Measurements from ENCODE around the gene TARBP2. TPM values are rescaled to one million over a fixed set of nuclear protein-coding genes. Genes with fewer than 3 reads are reported as not detected.

The TARBP2 gene
- total RNA-seq, 1 experiment from 2014 or later = 74.0 TPM

DNA sequence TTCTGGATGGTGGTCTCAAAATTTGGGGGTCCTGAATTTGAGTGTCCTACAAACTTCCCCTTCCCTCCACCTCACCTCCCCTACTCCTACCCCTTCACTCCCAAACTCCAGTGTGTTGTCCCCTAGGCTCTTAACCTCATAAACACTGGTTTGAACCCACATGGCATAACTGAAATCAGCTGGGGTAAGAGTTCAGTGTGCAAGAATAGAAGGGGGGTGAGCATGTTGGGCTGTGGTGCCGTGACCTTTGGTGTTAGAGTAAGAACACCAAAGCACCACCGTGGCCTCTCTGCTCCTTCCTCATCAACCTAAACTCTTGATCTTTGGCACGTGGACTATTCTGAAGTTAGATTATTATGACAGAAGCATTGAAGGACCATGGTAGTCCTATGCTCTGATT, 38.1 kb upstream of the TARBP2 start (continued):
- TF ChIP-seq, protein P1, sequence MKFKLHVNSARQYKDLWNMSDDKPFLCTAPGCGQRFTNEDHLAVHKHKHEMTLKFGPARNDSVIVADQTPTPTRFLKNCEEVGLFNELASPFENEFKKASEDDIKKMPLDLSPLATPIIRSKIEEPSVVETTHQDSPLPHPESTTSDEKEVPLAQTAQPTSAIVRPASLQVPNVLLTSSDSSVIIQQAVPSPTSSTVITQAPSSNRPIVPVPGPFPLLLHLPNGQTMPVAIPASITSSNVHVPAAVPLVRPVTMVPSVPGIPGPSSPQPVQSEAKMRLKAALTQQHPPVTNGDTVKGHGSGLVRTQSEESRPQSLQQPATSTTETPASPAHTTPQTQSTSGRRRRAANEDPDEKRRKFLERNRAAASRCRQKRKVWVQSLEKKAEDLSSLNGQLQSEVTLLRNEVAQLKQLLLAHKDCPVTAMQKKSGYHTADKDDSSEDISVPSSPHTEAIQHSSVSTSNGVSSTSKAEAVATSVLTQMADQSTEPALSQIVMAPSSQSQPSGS (CRISPR knock-in tag; IDR thresholded peaks at IDR 0.05; ENCODE audit: borderline replicate concordance, low read depth) = no peak
- TF ChIP-seq KAT7 (CRISPR knock-in tag; IDR thresholded peaks at IDR 0.05; ENCODE audit: borderline replicate concordance) (no peak), TCF7 (CRISPR knock-in tag; IDR thresholded peaks at IDR 0.05; ENCODE audit: low read depth) (no peak), ZNF671 (CRISPR knock-in tag; IDR thresholded peaks at IDR 0.05) (no peak), ETV6 (CRISPR knock-in tag; IDR thresholded peaks at IDR 0.05) (no peak), MYBL2 (CRISPR knock-in tag; IDR thresholded peaks at IDR 0.05) (no peak)
- TF ChIP-seq, protein P2, sequence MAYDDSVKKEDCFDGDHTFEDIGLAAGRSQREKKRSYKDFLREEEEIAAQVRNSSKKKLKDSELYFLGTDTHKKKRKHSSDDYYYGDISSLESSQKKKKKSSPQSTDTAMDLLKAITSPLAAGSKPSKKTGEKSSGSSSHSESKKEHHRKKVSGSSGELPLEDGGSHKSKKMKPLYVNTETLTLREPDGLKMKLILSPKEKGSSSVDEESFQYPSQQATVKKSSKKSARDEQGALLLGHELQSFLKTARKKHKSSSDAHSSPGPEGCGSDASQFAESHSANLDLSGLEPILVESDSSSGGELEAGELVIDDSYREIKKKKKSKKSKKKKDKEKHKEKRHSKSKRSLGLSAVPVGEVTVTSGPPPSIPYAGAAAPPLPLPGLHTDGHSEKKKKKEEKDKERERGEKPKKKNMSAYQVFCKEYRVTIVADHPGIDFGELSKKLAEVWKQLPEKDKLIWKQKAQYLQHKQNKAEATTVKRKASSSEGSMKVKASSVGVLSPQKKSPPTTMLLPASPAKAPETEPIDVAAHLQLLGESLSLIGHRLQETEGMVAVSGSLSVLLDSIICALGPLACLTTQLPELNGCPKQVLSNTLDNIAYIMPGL (CRISPR knock-in tag; IDR thresholded peaks at IDR 0.05) = no peak

DNA sequence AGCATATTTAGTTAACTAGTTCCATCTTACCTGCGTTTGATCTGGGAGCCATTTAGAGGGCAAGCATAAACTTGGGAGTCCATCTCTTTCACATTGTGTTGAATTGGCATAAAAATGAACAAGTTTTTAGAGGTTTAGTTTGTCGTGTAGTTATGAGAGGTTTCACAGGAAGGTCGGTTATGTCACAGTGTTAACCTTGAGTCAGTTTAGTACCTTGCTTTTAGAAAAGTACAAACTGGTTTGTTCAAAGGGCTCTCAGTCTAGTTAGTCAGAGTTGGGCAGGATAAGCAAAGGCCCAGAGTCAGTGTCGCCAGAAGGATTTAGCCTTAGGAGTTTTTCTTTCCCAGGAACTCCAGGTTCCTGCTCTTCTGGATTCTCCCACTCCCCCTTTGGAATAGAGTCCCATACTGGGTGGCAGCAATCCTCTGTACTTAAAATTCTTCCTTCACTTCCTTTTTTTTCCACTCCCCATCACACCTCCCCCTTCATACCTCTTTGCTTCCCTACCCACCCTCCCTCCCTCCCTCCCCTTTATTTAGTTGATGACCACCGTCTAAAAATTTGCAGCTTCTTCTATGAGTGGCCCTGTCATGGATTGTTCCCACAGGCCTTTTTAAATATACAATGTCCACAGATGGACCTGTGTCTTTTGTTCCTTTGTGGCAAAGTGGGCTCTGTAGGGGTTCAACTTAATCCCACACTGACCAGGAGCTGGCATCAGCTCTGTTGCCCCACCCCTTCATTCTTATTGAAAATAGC, 37.1 kb upstream of the TARBP2 start:
- Mint-ChIP-seq H3K9me3 (no peaks in the 10 kb centered on the region), H3K36me3 (peaks cover 96% of the 10 kb centered on the region), H3K27ac (peak overlapping the region; percentile 33; the same call in 1 of the 2 replicates), H3K4me3 (no peak overlapping the region), H3K27me3 (ENCODE audit: low read depth) (no peaks in the 10 kb centered on the region), H3K4me1 (peaks cover 39% of the 10 kb centered on the region)
- DNase-seq (ENCODE audit: low spot score) (no peak), ATAC-seq (peak; percentile 7)
- TF ChIP-seq NR2C2 (CRISPR knock-in tag; IDR thresholded peaks at IDR 0.05) (no peak), NFE2L1 (CRISPR knock-in tag; IDR thresholded peaks at IDR 0.05) (no peak), NFATC4 (CRISPR knock-in tag; IDR thresholded peaks at IDR 0.05) (0 out of 2 replicates have a peak, but pooled peaks have one; percentile 20)
- TF ChIP-seq, protein P3, sequence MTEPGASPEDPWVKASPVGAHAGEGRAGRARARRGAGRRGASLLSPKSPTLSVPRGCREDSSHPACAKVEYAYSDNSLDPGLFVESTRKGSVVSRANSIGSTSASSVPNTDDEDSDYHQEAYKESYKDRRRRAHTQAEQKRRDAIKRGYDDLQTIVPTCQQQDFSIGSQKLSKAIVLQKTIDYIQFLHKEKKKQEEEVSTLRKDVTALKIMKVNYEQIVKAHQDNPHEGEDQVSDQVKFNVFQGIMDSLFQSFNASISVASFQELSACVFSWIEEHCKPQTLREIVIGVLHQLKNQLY (CRISPR knock-in tag; IDR thresholded peaks at IDR 0.05) = no peak
- ChIA-PET POLR2A (interaction anchor here (1.3 to 2.0 kb wide), 2 partner anchors 18 to 37 kb away, joined by 3 to 9 read pairs; partner anchors contain the start of gene TARBP2), CTCF (interaction anchor here (0.7 to 1.3 kb wide), 4 partner anchors 11 to 82 kb away, joined by 3 to 4 read pairs (median 3); no protein-coding TSS in a partner anchor)

DNA sequence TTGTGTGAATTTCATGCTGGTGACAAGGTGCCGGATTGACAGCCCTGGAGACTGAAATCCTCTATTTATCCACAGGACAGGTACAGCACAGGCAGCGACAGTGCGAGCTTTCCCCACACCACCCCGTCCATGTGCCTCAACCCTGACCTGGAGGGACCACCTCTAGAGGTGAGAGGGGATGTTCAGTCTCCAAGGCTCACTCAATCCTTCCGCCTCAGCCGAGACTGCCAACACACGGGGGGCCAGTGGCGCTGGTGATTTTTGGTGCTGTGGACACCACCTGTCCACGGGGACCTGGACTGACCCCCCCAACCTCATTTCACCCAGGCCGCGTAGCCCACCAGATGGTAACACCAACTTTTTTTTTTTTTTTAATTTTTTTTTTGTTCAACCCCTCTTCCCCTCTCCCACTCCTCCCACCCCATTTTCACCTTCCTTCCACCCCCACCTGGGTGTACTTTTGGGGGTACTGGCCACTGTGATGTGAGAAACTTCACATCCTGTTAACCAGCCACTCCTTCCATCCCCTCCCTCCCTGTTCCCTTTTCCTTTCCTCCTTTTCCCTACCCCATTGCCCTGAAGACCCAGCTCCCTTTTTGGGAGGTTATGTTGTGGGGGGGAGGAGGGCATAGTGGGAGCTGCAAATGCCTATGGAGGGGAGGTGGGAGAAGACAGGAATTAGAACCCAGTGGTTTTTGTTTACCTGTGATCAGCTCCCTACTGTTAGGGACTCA, 36.2 kb upstream of the TARBP2 start:
- Mint-ChIP-seq H3K27me3 (ENCODE audit: low read depth) (no peaks in the 10 kb centered on the region), H3K4me3 (no peak overlapping the region), H3K4me1 (peaks cover 33% of the 10 kb centered on the region), H3K36me3 (peaks cover 97% of the 10 kb centered on the region), H3K27ac (no peak overlapping the region), H3K9me3 (no peaks in the 10 kb centered on the region)
- no peak for DNase-seq (ENCODE audit: low spot score)
- POLR2A ChIA-PET = interaction anchor here (0.7 to 2.0 kb wide), 3 partner anchors 17 to 1339 kb away, joined by 3 to 9 read pairs (median 3); partner anchors contain the start of gene TARBP2
- no peak for TF ChIP-seq HMGA2 (CRISPR knock-in tag; IDR thresholded peaks at IDR 0.05)
- TF ChIP-seq SMAD4 (CRISPR knock-in tag; IDR thresholded peaks at IDR 0.05) = no peak
- TF ChIP-seq, protein P4, sequence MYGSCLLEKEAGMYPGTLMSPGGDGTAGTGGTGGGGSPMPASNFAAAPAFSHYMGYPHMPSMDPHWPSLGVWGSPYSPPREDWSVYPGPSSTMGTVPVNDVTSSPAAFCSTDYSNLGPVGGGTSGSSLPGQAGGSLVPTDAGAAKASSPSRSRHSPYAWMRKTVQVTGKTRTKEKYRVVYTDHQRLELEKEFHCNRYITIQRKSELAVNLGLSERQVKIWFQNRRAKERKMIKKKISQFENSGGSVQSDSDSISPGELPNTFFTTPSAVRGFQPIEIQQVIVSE (CRISPR knock-in tag; IDR thresholded peaks at IDR 0.05; ENCODE audit: borderline replicate concordance) = no peak
- TF ChIP-seq, protein P5, sequence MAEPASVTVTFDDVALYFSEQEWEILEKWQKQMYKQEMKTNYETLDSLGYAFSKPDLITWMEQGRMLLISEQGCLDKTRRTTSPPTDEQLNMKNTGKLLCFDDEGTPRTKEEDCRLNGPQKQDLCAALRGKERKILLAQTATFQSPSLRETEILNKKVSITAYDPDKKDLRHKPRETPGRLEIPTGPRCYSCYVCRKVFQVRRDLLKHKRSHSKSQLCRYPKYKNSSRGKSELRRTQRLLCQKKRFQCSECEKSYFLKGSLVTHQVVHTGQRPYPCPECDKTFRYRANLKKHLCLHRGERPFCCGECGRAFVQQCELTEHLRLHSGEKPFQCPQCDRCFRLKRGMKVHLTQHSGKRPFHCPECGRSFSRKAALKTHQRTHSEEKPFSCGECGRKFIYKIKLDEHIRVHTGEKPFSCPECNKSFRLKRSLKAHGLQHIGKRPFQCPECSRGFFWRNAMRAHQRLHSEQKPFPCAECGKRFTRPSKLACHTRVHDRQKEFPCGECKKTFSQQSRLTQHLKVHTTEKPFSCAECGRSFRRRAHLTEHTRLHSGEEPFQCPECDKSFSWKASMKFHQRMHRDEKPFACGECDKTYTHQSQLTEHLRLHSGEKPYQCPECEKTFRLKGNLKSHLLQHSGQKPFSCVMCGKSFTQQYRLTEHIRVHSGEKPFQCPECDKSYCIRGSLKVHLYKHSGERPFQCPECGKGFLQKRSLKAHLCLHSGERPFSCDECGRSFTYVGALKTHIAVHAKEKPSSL (CRISPR knock-in tag; conservative IDR thresholded peaks at IDR 0.05) = no peak
- TF ChIP-seq, protein P6, sequence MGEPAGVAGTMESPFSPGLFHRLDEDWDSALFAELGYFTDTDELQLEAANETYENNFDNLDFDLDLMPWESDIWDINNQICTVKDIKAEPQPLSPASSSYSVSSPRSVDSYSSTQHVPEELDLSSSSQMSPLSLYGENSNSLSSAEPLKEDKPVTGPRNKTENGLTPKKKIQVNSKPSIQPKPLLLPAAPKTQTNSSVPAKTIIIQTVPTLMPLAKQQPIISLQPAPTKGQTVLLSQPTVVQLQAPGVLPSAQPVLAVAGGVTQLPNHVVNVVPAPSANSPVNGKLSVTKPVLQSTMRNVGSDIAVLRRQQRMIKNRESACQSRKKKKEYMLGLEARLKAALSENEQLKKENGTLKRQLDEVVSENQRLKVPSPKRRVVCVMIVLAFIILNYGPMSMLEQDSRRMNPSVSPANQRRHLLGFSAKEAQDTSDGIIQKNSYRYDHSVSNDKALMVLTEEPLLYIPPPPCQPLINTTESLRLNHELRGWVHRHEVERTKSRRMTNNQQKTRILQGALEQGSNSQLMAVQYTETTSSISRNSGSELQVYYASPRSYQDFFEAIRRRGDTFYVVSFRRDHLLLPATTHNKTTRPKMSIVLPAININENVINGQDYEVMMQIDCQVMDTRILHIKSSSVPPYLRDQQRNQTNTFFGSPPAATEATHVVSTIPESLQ (CRISPR knock-in tag; IDR thresholded peaks at IDR 0.05) = no peak
- no peak for TF ChIP-seq ZNF138 (CRISPR knock-in tag; conservative IDR thresholded peaks at IDR 0.05)
- no peak for TF ChIP-seq NFATC4 (CRISPR knock-in tag; IDR thresholded peaks at IDR 0.05)
- no peak for TF ChIP-seq TEAD1 (CRISPR knock-in tag; IDR thresholded peaks at IDR 0.05)
- no peak for TF ChIP-seq ELF4 (CRISPR knock-in tag; IDR thresholded peaks at IDR 0.05; ENCODE audit: low read depth)
- CTCF ChIA-PET = interaction anchor here (0.7 to 1.0 kb wide), 3 partner anchors 10 to 83 kb away, joined by 3 to 4 read pairs (median 3); no protein-coding TSS in a partner anchor
- no peak; the same call in 1 of the 2 replicates for ATAC-seq
